SK-N-MC (cell line): Measurements from ENCODE around the gene RIN3.

Experiments used
- EZH2 ChIP-seq: fragments of 200-600 bp; sonication (generic); IDR thresholded peaks from one replicate; pipeline ENCODE4 v1.6.1; 2017; ENCODE audit warnings: antibody characterized with exemption
- POLR2AphosphoS5 ChIP-seq: IDR thresholded peaks from 2 replicates; pipeline ENCODE4 v1.6.1; 2012; ENCODE audit warnings: mild to moderate bottlenecking, low read depth, low read length, borderline replicate concordance

GRCh38 chr14:92686900-92687427, 173.4 kb downstream of the RIN3 start:
- TF ChIP-seq POLR2AphosphoS5 (no peak), EZH2 (no peak)
